Measurements from ENCODE around the gene PLEKHM1.

DNA sequence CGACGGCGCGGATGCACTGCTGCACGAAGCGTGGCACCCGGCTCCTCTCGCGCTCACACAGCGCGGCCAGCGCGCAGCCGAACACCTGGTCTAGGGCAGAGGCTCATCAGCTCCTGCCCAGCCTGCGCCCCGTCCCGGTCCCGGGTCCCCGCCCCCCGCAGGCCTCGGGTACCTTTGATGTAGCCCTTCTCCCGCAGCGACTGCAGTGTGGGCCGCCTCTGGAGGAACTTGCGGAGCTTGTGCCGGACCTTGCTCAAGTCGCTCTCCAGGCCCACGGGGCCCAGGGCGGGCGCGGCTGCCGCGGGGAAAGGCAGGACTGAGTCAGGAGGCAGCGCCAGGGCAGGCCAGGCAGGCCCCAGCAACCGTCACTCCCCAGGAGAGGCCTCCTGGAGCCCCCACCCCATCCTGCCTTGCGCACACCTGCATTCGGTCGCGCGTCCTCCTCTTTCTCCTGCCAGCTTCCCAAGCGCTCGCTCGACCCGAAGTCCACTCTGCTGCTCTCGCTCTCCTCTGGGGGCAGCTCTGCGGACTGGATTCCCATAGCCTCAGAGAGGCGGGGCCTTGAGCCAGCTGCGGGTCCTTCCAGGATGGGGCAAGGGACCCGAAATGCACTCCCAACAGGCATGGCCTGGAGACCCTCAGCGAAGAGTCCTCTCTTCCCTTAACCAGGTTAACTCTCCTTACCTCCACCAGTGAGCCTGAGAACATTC is 93.9 kb downstream of the PLEKHM1 start:
- TF ChIP-seq, protein P1, sequence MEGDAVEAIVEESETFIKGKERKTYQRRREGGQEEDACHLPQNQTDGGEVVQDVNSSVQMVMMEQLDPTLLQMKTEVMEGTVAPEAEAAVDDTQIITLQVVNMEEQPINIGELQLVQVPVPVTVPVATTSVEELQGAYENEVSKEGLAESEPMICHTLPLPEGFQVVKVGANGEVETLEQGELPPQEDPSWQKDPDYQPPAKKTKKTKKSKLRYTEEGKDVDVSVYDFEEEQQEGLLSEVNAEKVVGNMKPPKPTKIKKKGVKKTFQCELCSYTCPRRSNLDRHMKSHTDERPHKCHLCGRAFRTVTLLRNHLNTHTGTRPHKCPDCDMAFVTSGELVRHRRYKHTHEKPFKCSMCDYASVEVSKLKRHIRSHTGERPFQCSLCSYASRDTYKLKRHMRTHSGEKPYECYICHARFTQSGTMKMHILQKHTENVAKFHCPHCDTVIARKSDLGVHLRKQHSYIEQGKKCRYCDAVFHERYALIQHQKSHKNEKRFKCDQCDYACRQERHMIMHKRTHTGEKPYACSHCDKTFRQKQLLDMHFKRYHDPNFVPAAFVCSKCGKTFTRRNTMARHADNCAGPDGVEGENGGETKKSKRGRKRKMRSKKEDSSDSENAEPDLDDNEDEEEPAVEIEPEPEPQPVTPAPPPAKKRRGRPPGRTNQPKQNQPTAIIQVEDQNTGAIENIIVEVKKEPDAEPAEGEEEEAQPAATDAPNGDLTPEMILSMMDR (IDR thresholded peaks at IDR 0.05): no peak
- TF ChIP-seq POLR2A (IDR thresholded peaks at IDR 0.05) (no peak), POLR2AphosphoS5 (IDR thresholded peaks at IDR 0.05) (no peak), EP300 (IDR thresholded peaks at IDR 0.05; ENCODE audit: low read depth) (no peak)
